WTC11 (cell line): Measurements from ENCODE around the gene AVPR2. TPM values are rescaled to one million over a fixed set of nuclear protein-coding genes. Genes with fewer than 3 reads are reported as not detected.

Experiments
- ATAC-seq: fragments of 200-7000 bp; cut with Tn5 transposase; 2 replicates; pipeline ENCODE4 v1.10.0; 2021; ENCODE audit warnings: mild to moderate bottlenecking, moderate library complexity
- CTCF ChIA-PET: fragments of 300-600 bp; sonication (Branson Sonifier 250); formaldehyde crosslinking; loops from one replicate; lab custom pipeline; 2021; ENCODE audit warnings: antibody characterized with exemption; lab: Charles Lee
- POLR2A ChIA-PET: fragments of 350-600 bp; sonication (Branson Sonifier 250); formaldehyde crosslinking; loops from one replicate; lab custom pipeline; 2021; ENCODE audit warnings: antibody characterized with exemption; lab: Charles Lee
- DNase-seq: peaks from one replicate; pipeline ENCODE4 v3.0.0; 2021; ENCODE audit warnings: low spot score
- H3K27ac Mint-ChIP-seq: 2 replicates; pipeline ENCODE4 v1.8.0; 2021; ENCODE audit warnings: mixed read lengths
- H3K27me3 Mint-ChIP-seq: 2 replicates; pipeline ENCODE4 v1.8.0; 2021; ENCODE audit warnings: low read depth, mild to moderate bottlenecking, moderate library complexity, mixed read lengths
- H3K36me3 Mint-ChIP-seq: 2 replicates; pipeline ENCODE4 v1.8.0; 2021; ENCODE audit warnings: mixed read lengths
- H3K4me1 Mint-ChIP-seq: 2 replicates; pipeline ENCODE4 v1.8.0; 2022; ENCODE audit warnings: mixed read lengths
- H3K4me3 Mint-ChIP-seq: 2 replicates; pipeline ENCODE4 v1.8.0; 2021; ENCODE audit warnings: mild to moderate bottlenecking, moderate library complexity, mixed read lengths
- H3K9me3 Mint-ChIP-seq: 2 replicates; pipeline ENCODE4 v1.8.0; 2021; ENCODE audit warnings: mixed read lengths
- ATF2 ChIP-seq: sonication (generic); formaldehyde crosslinking; IDR thresholded peaks from 2 replicates; pipeline ENCODE4 v1.8.1; 2022; ENCODE audit warnings: low read depth, missing genetic modification reagents, borderline replicate concordance
- ATF3 ChIP-seq: sonication (generic); formaldehyde crosslinking; conservative IDR thresholded peaks from 2 replicates; pipeline ENCODE4 v1.8.1; 2022; ENCODE audit warnings: mild to moderate bottlenecking, missing genetic modification reagents
- E2F1 ChIP-seq: sonication (generic); formaldehyde crosslinking; IDR thresholded peaks from 2 replicates; pipeline ENCODE4 v1.8.0; 2022; ENCODE audit warnings: mild to moderate bottlenecking, missing genetic modification reagents
- E2F4 ChIP-seq: sonication (generic); formaldehyde crosslinking; IDR thresholded peaks from 2 replicates; pipeline ENCODE4 v1.8.1; 2022; ENCODE audit warnings: low read depth, mild to moderate bottlenecking, moderate library complexity, missing genetic modification reagents, borderline replicate concordance
- GTF2I ChIP-seq: fragments of 250-450 bp; sonication (Bioruptor Pico); conservative IDR thresholded peaks from 2 replicates; pipeline ENCODE4 v1.4.0; 2021; ENCODE audit warnings: mild to moderate bottlenecking
- HMGXB4 ChIP-seq: sonication (generic); formaldehyde crosslinking; IDR thresholded peaks from 2 replicates; pipeline ENCODE4 v1.8.1; 2023; ENCODE audit warnings: mild to moderate bottlenecking, moderate library complexity, missing genetic modification reagents
- MAX ChIP-seq: sonication (generic); formaldehyde crosslinking; IDR thresholded peaks from 2 replicates; pipeline ENCODE4 v1.8.0; 2022; ENCODE audit warnings: mild to moderate bottlenecking, missing genetic modification reagents
- NFATC4 ChIP-seq: fragments of 250-450 bp; sonication (Bioruptor Pico); IDR thresholded peaks from 2 replicates; pipeline ENCODE4 v1.9.0; 2021; ENCODE audit warnings: mild to moderate bottlenecking
- NFE2L1 ChIP-seq: sonication (generic); formaldehyde crosslinking; IDR thresholded peaks from 2 replicates; pipeline ENCODE4 v1.8.1; 2023; ENCODE audit warnings: missing genetic modification reagents
- NR1H2 ChIP-seq: sonication (generic); formaldehyde crosslinking; IDR thresholded peaks from 2 replicates; pipeline ENCODE4 v1.9.0; 2021; ENCODE audit warnings: mild to moderate bottlenecking, moderate library complexity, missing genetic modification reagents
- OVOL2 ChIP-seq: fragments of 250-450 bp; sonication (Bioruptor Pico); IDR thresholded peaks from 2 replicates; pipeline ENCODE4 v1.9.0; 2021; ENCODE audit warnings: mild to moderate bottlenecking, borderline replicate concordance
- PRDM15 ChIP-seq: sonication (generic); formaldehyde crosslinking; IDR thresholded peaks from 2 replicates; pipeline ENCODE4 v1.8.0; 2022; ENCODE audit warnings: missing genetic modification reagents
- RORB ChIP-seq: fragments of 250-450 bp; sonication (Bioruptor Pico); IDR thresholded peaks from 2 replicates; pipeline ENCODE4 v1.9.0; 2021; ENCODE audit warnings: mild to moderate bottlenecking
- STAT6 ChIP-seq: sonication (generic); formaldehyde crosslinking; conservative IDR thresholded peaks from 2 replicates; pipeline ENCODE4 v1.8.1; 2023; ENCODE audit warnings: mild to moderate bottlenecking, low read depth, missing genetic modification reagents, moderate library complexity
- TEAD4 ChIP-seq: sonication (generic); formaldehyde crosslinking; IDR thresholded peaks from 2 replicates; pipeline ENCODE4 v1.8.0; 2022; ENCODE audit warnings: mild to moderate bottlenecking, missing genetic modification reagents
- TP53 ChIP-seq: sonication (generic); formaldehyde crosslinking; IDR thresholded peaks from 2 replicates; pipeline ENCODE4 v1.8.1; 2023; ENCODE audit warnings: mild to moderate bottlenecking, missing genetic modification reagents
- ZNF219 ChIP-seq: sonication (generic); formaldehyde crosslinking; IDR thresholded peaks from 2 replicates; pipeline ENCODE4 v1.8.0; 2023; ENCODE audit warnings: missing genetic modification reagents, mild to moderate bottlenecking, borderline replicate concordance
- ZNF232 ChIP-seq: sonication (generic); formaldehyde crosslinking; IDR thresholded peaks from 2 replicates; pipeline ENCODE4 v1.8.0; 2022; ENCODE audit warnings: mild to moderate bottlenecking, missing genetic modification reagents
- ZNF281 ChIP-seq: sonication (generic); formaldehyde crosslinking; IDR thresholded peaks from 2 replicates; pipeline ENCODE4 v1.8.0; 2023; ENCODE audit warnings: mild to moderate bottlenecking, missing genetic modification reagents
- total RNA-seq: library from RNA; stranded (reverse); gene quantifications from 3 replicates; pipeline ENCODE4 v1.2.3, GENCODE V29; 2021

The AVPR2 gene
- total RNA-seq, 1 experiment from 2014 or later, result 0.11 TPM

GRCh38 chrX:153926552-153926857, 22.0 kb downstream of the AVPR2 start:
- Mint-ChIP-seq H3K4me3 (peak overlapping the region; percentile 79), H3K27me3 (no peaks in the 10 kb centered on the region), H3K27ac (0 out of 2 replicates have a peak overlapping the region, but pooled peaks have one; percentile 45), H3K36me3 (peaks cover 2% of the 10 kb centered on the region), H3K4me1 (peaks cover 28% of the 10 kb centered on the region), H3K9me3 (no peaks in the 10 kb centered on the region)
- DNase-seq, result no peak
- POLR2A ChIA-PET, result interaction anchor here (0.8 to 1.7 kb wide), 7 partner anchors 9 to 200 kb away, joined by 3 to 8 read pairs (median 4); no protein-coding TSS in a partner anchor
- CTCF ChIA-PET, result interaction anchor here (1.1 to 6.9 kb wide), 7 partner anchors 9 to 200 kb away, joined by 3 to 116 read pairs (median 6); partner anchors contain the start of genes NAA10 and RENBP
- ATAC-seq, result no peak
- TF ChIP-seq NR1H2 (CRISPR knock-in tag), result no peak
- TF ChIP-seq STAT6 (CRISPR knock-in tag), result no peak
- no peak for TF ChIP-seq OVOL2 (CRISPR knock-in tag)
- no peak for TF ChIP-seq ZNF219 (CRISPR knock-in tag)
- no peak for TF ChIP-seq RORB (CRISPR knock-in tag)
- no peak for TF ChIP-seq E2F1
- TF ChIP-seq ZNF232 (CRISPR knock-in tag), result no peak
- TF ChIP-seq NFE2L1, result no peak
- no peak for TF ChIP-seq TP53 (CRISPR knock-in tag)
- TF ChIP-seq E2F4 (CRISPR knock-in tag), result no peak
- TF ChIP-seq TEAD4 (CRISPR knock-in tag), result no peak
- no peak for TF ChIP-seq HMGXB4
- TF ChIP-seq MAX, result no peak
- TF ChIP-seq ATF2, result no peak
- no peak for TF ChIP-seq GTF2I (CRISPR knock-in tag)
- TF ChIP-seq PRDM15 (CRISPR knock-in tag), result no peak
- no peak for TF ChIP-seq ZNF281 (CRISPR knock-in tag)
- no peak for TF ChIP-seq NFATC4
- TF ChIP-seq ATF3 (CRISPR knock-in tag), result no peak
